Muscle layer of duodenum (tissue), 2 donors: ENCODE measurements around the gene GPR158.

Source experiments
- H3K27ac ChIP-seq: one replicate; pipeline ENCODE4 v1.7.0; 2013; ENCODE audit warnings: mild to moderate bottlenecking, low read length
- H3K27me3 ChIP-seq: one replicate; pipeline ENCODE4 v1.7.0; 2013; ENCODE audit warnings: low read depth, mild to moderate bottlenecking, control low read depth, low read length
- H3K36me3 ChIP-seq, 2 donors: one replicate each; pipeline ENCODE4 v1.7.0; 2013; ENCODE audit warnings: low read length in 2 of 2, control low read depth in 1 of 2, mild to moderate bottlenecking in 1 of 2; ENCODE audit not compliant: insufficient read depth in 2 of 2, control insufficient read depth in 1 of 2
- H3K4me1 ChIP-seq, 2 donors: one replicate each; pipeline ENCODE4 v1.7.0; 2013; ENCODE audit warnings: low read length in 2 of 2, mild to moderate bottlenecking in 2 of 2, control low read depth in 1 of 2, moderate library complexity in 1 of 2; ENCODE audit not compliant: insufficient read depth in 2 of 2, control insufficient read depth in 1 of 2
- H3K4me3 ChIP-seq, 2 donors: one replicate each; pipeline ENCODE4 v1.7.0; 2013; ENCODE audit warnings: low read length in 2 of 2, low read depth in 1 of 2, mild to moderate bottlenecking in 1 of 2
- H3K9me3 ChIP-seq, 2 donors: one replicate each; pipeline ENCODE4 v1.7.0; 2013; ENCODE audit warnings: low read length in 2 of 2, control low read depth in 1 of 2, mild to moderate bottlenecking in 1 of 2; ENCODE audit not compliant: control insufficient read depth in 1 of 2
- donor health status: healthy.

GPR158 gene

GRCh38 chr10:25547382-25547781 lies 372.6 kb downstream of the GPR158 start:
- H3K27ac ChIP-seq: no peak overlapping the region
- no peaks in the 10 kb centered on the region for H3K9me3 ChIP-seq
- no peaks in the 10 kb centered on the region for H3K36me3 ChIP-seq
- H3K4me3 ChIP-seq: no peak overlapping the region
- no peaks in the 10 kb centered on the region for H3K4me1 ChIP-seq
- no peaks in the 10 kb centered on the region for H3K27me3 ChIP-seq

GRCh38 chr10:25552283-25552919 lies 377.6 kb downstream of the GPR158 start:
- H3K9me3 ChIP-seq: no peaks in the 10 kb centered on the region
- no peak overlapping the region for H3K27ac ChIP-seq
- H3K36me3 ChIP-seq: no peaks in the 10 kb centered on the region
- no peak overlapping the region for H3K4me3 ChIP-seq
- no peaks in the 10 kb centered on the region for H3K27me3 ChIP-seq
- H3K4me1 ChIP-seq: no peaks in the 10 kb centered on the region

DNA sequence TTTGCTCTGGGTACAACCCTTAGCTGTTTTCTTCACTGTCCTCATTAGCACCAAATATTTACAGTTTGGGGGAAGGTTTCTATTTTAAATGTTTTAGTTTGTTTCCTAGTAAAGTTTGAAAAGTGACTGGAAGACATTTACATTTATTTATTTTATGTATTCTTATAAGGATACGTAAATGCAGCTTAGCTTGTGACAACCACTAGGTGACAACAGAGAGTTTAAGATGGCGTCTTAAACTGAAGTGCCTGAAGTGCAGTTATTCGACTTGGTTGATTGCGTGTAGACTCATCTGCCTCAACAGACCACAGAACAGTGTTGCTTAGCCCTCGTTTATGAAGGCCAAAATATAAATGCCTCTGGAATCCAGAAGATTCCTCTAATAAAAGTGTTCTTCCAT lies 381.1 kb downstream of the GPR158 start:
- H3K9me3 ChIP-seq: no peaks in the 10 kb centered on the region
- no peaks in the 10 kb centered on the region for H3K27me3 ChIP-seq
- H3K36me3 ChIP-seq: no peaks in the 10 kb centered on the region
- no peak overlapping the region for H3K4me3 ChIP-seq
- no peak overlapping the region for H3K27ac ChIP-seq
- no peaks in the 10 kb centered on the region for H3K4me1 ChIP-seq

DNA sequence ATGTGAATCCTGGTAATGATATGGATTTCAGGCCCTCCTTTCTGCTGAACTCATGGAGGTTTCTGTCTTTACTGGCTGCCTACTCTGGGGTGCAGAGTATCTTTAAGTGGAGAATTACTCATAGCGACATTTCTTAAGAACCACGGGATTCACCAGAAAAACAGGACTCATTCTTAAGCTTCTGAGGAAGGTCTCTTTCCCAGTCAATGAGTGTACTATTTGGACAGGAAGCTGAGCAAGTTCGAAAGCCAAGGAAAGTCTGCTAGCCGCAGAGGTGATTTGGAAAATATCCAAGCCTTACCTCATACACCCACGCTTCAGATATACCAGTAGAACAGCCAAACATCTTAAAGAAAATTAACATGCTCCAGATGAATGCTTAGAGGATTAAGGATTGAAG lies 381.7 kb downstream of the GPR158 start:
- Histone ChIP-seq H3K27ac (no peak overlapping the region), H3K4me1 (no peaks in the 10 kb centered on the region), H3K36me3 (no peaks in the 10 kb centered on the region), H3K4me3 (no peak overlapping the region), H3K27me3 (no peaks in the 10 kb centered on the region), H3K9me3 (no peaks in the 10 kb centered on the region)

DNA sequence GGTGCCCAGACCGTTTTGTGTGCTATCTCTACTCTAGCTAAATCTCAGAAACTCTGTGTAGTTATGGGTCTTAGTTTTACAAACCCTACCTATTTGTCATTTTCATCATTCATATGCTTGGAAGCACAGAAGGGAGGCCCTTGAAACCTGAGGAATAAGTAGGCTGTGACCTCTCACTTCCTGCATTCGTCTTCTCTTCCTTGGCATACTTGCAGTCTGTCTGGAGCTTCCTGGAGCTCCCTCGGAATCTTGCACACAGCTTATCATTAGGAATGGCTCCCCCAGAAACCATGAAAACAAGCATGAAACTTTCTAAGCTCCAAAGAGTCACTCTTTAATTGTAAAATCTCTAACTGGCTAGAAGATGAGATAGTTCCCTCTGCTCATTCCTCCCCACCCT lies 382.3 kb downstream of the GPR158 start:
- H3K27ac ChIP-seq: no peak overlapping the region
- H3K9me3 ChIP-seq: no peaks in the 10 kb centered on the region
- no peaks in the 10 kb centered on the region for H3K36me3 ChIP-seq
- H3K4me1 ChIP-seq: no peaks in the 10 kb centered on the region
- no peak overlapping the region for H3K4me3 ChIP-seq
- H3K27me3 ChIP-seq: no peaks in the 10 kb centered on the region

DNA sequence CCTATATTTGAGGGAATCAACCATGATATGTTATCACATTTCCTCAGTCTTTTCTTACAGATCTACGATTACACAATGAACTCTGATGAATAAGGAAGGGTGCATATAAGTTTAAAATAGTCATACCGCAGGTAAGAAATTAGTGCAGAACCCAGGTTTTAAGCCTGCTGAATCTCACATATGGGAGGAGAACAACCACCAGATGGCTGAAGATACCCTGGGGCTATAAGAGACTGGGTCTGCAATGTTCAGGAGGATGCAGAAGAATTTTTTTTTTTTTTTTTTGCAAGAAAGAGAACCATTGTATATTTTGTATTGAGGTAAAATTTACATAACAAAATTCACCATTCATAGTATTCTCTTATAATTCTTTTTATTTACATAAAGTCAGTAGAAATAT lies 387.0 kb downstream of the GPR158 start:
- H3K27me3 ChIP-seq: no peaks in the 10 kb centered on the region
- no peaks in the 10 kb centered on the region for H3K36me3 ChIP-seq
- H3K27ac ChIP-seq: no peak overlapping the region
- H3K4me3 ChIP-seq: no peak overlapping the region
- no peaks in the 10 kb centered on the region for H3K9me3 ChIP-seq
- no peaks in the 10 kb centered on the region for H3K4me1 ChIP-seq

DNA sequence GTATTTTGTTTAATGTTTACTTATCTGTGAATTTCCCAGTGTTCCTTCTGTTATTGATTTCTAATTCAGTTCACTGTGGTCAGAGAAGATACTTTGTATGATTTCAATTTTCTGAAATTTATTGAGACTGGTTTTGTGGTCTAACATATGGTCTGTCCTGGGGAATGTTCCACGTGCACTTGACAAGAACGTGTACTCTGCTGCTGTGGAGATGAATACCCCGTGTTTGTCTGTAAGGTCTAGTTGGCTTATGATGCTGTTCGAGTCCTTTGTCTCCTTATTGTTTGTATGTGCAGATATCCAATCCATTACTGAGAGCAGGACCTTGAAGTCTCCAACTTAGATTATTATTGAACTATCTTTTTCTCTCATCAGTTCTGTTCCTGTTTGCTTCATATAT lies 387.7 kb downstream of the GPR158 start:
- H3K27ac ChIP-seq: no peak overlapping the region
- no peaks in the 10 kb centered on the region for H3K9me3 ChIP-seq
- H3K27me3 ChIP-seq: no peaks in the 10 kb centered on the region
- H3K36me3 ChIP-seq: no peaks in the 10 kb centered on the region
- H3K4me3 ChIP-seq: no peak overlapping the region
- H3K4me1 ChIP-seq: no peaks in the 10 kb centered on the region

GRCh38 chr10:25564351-25564750 lies 389.6 kb downstream of the GPR158 start:
- no peaks in the 10 kb centered on the region for H3K36me3 ChIP-seq
- H3K27me3 ChIP-seq: no peaks in the 10 kb centered on the region
- no peak overlapping the region for H3K4me3 ChIP-seq
- H3K27ac ChIP-seq: no peak overlapping the region
- H3K4me1 ChIP-seq: no peaks in the 10 kb centered on the region
- no peaks in the 10 kb centered on the region for H3K9me3 ChIP-seq

DNA sequence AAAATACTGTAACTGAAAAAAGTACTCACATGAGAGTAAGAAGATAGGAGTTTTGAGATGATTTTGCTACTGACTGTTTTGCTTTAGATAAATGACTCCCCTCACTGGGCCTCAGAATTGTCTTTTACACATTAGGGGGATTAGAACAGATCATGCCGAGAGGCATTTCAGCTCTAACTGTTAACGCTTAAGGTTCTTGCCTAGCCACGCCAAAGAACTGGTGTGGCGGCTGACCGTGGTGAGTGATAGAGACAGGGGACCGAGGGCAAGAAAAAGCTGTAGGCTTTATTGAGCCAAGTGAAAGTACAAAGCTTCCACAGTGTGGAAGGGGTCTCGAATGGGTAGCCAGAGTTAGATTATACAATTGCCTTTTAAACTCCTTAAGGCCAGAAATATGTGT lies 390.8 kb downstream of the GPR158 start:
- Histone ChIP-seq H3K27ac (no peak overlapping the region), H3K9me3 (no peaks in the 10 kb centered on the region)

GRCh38 chr10:25573316-25573715 lies 398.5 kb downstream of the GPR158 start:
- H3K4me3 ChIP-seq: no peak overlapping the region
- no peaks in the 10 kb centered on the region for H3K36me3 ChIP-seq
- no peaks in the 10 kb centered on the region for H3K9me3 ChIP-seq
- no peak overlapping the region for H3K27ac ChIP-seq
- no peaks in the 10 kb centered on the region for H3K4me1 ChIP-seq
- H3K27me3 ChIP-seq: no peaks in the 10 kb centered on the region

More for the DNA sequence above, 390.8 kb downstream of the GPR158 start:
- H3K4me1 ChIP-seq: no peaks in the 10 kb centered on the region
- no peak overlapping the region for H3K4me3 ChIP-seq
- H3K36me3 ChIP-seq: no peaks in the 10 kb centered on the region
- no peaks in the 10 kb centered on the region for H3K27me3 ChIP-seq

DNA sequence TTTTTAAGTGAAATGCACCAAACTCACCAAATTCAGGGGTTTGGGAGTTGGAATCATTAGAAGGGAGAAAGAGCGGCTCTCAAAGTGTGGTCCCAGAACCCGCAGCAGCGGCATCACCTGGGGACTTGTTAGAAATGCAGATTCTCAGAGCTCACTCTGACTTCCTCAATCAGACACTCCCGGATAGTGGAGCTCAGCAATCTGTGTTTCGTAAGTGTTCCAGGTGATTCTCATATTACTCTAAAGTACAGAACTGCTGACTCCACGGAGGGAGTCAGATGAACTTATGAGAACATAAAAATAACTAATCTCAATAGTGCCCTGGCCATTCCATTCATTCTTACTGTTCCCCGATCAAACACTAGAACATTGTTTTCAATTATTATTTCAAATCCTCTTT lies 400.5 kb downstream of the GPR158 start:
- Histone ChIP-seq H3K4me1 (no peaks in the 10 kb centered on the region), H3K27me3 (no peaks in the 10 kb centered on the region), H3K27ac (no peak overlapping the region)

DNA sequence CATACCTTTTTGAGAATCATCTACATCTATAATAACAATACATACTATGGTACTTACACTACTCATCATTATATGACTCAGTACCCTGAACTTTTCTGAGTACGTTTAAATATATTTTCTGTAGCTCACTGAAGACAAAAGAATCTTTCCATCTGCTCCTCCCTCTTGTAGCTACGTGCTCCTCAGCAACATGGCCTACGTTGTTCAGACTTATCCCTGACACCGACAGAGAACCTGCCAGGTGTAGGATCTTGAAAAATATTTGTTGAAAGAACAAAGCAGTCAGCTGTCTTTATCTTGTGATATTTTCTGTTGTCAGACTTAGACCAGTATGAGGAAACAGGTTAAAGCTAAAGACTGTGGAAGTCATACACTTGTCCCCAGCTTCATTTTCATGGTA lies 403.3 kb downstream of the GPR158 start:
- no peaks in the 10 kb centered on the region for H3K9me3 ChIP-seq
- no peaks in the 10 kb centered on the region for H3K36me3 ChIP-seq
- H3K27ac ChIP-seq: no peak overlapping the region
- no peaks in the 10 kb centered on the region for H3K27me3 ChIP-seq
- H3K4me3 ChIP-seq: no peak overlapping the region
- no peaks in the 10 kb centered on the region for H3K4me1 ChIP-seq

More for the DNA sequence above, 400.5 kb downstream of the GPR158 start:
- Histone ChIP-seq H3K4me3 (no peak overlapping the region), H3K36me3 (no peaks in the 10 kb centered on the region), H3K9me3 (no peaks in the 10 kb centered on the region)
